GM12878 (cell line): ENCODE results near the gene ATXN7L1. TPM values are rescaled to one million over a fixed set of nuclear protein-coding genes. Genes with fewer than 3 reads are reported as not detected.

Source experiments
- ATAC-seq: fragments of 200-7000 bp; cut with Tn5 transposase; 3 replicates; pipeline ENCODE4 v1.9.1; 2020; ENCODE audit warnings: mild to moderate bottlenecking, moderate library complexity
- BruUV-seq: library from RNA; stranded (reverse); fragments of 400-500 nt; replicated peaks from 2 replicates; lab custom pipeline; 2021; lab: Mats Ljungman, UMichigan
- CTCF ChIA-PET: fragments of 300-600 bp; sonication (Branson Sonifier 250); formaldehyde crosslinking; extraction: SDS; loops from one replicate; lab custom pipeline; 2021; ENCODE audit warnings: inconsistent platforms; lab: Yijun Ruan, JAX
- POLR2A ChIA-PET: fragments of 350-600 bp; formaldehyde crosslinking; extraction: SDS; loops from one replicate; lab custom pipeline; 2021; ENCODE audit warnings: inconsistent platforms; lab: Charles Lee
- RAD21 ChIA-PET: fragments of 300-600 bp; sonication (Branson Sonifier 250); formaldehyde crosslinking; loops from one replicate; lab custom pipeline; 2023; ENCODE audit warnings: antibody characterized with exemption; ENCODE audit not compliant: unreplicated experiment; lab: Charles Lee
- SMC1A ChIA-PET: fragments of 300-600 bp; sonication (Branson Sonifier 250); formaldehyde crosslinking; loops from one replicate; lab custom pipeline; 2023; ENCODE audit not compliant: unreplicated experiment, uncharacterized antibody; lab: Charles Lee
- DNase-seq: peaks from one replicate; pipeline ENCODE4 v3.0.0-alpha.2; 2011; ENCODE audit warnings: low read depth, low spot score
- FAIRE-seq: peaks from 3 replicates; lab custom pipeline; 2011; peaks lifted over from hg19 to GRCh38; lab: Jason Lieb, UNC
- H2AFZ ChIP-seq: 2 replicates; pipeline ENCODE4 v1.6.0; 2011; ENCODE audit warnings: low read depth, low read length, control low read depth; ENCODE audit not compliant: control insufficient read depth
- H3K27ac ChIP-seq: 2 replicates; pipeline ENCODE4 v1.5.1; 2011; ENCODE audit warnings: control low read depth; ENCODE audit not compliant: control insufficient read depth, insufficient read depth
- H3K27me3 ChIP-seq, 2 experiments: replicated peaks in 1 of 2; 2 replicates each; pipeline versions ENCODE4 v1.6.0 to v1.6.1; 2011; ENCODE audit warnings: low read length in 1 of 2; ENCODE audit not compliant: control insufficient read depth in 2 of 2, insufficient read depth in 2 of 2
- H3K36me3 ChIP-seq, 2 experiments: 2 replicates each; pipeline ENCODE4 v1.5.1; 2011; ENCODE audit warnings: low read length in 1 of 2; ENCODE audit not compliant: control insufficient read depth in 2 of 2, insufficient read depth in 2 of 2
- H3K4me1 ChIP-seq: 2 replicates; pipeline ENCODE4 v1.6.1; 2011; ENCODE audit warnings: mild to moderate bottlenecking, low read length, moderate library complexity, mixed read lengths; ENCODE audit not compliant: control insufficient read depth, insufficient read depth
- H3K4me2 ChIP-seq: 2 replicates; pipeline ENCODE4 v1.6.0; 2011; ENCODE audit warnings: control low read depth; ENCODE audit not compliant: control insufficient read depth, insufficient read depth
- H3K4me3 ChIP-seq: fragments of 200-600 bp; sonication (generic); 2 replicates; pipeline ENCODE4 v1.5.1; 2016
- H3K79me2 ChIP-seq: 2 replicates; pipeline ENCODE4 v1.6.0; 2011; ENCODE audit warnings: low read length; ENCODE audit not compliant: control insufficient read depth, insufficient read depth
- H3K9ac ChIP-seq: 2 replicates; pipeline ENCODE4 v1.8.0; 2011; ENCODE audit warnings: low read length, control low read depth, mixed read lengths; ENCODE audit not compliant: control insufficient read depth, insufficient read depth
- H3K9me3 ChIP-seq: replicated peaks from 3 replicates; pipeline ENCODE4 v1.5.1; 2011; ENCODE audit warnings: mild to moderate bottlenecking, low read length; ENCODE audit not compliant: control insufficient read depth, insufficient read depth
- H4K20me1 ChIP-seq: 2 replicates; pipeline ENCODE4 v1.6.0; 2011; ENCODE audit not compliant: control insufficient read depth, insufficient read depth
- CHD4 ChIP-seq: fragments of 200-600 bp; sonication (generic); IDR thresholded peaks from 2 replicates; pipeline ENCODE4 v1.6.1; 2016; ENCODE audit warnings: mild to moderate bottlenecking
- HDGF ChIP-seq: fragments of 450-650 bp; IDR thresholded peaks from 2 replicates; pipeline ENCODE4 v1.6.1; 2016; ENCODE audit warnings: antibody characterized with exemption
- KAT2A ChIP-seq: conservative IDR thresholded peaks from 2 replicates; pipeline ENCODE4 v1.6.1; 2011; ENCODE audit warnings: low read depth, low read length; ENCODE audit not compliant: control insufficient read depth
- KDM1A ChIP-seq: fragments of 200-600 bp; sonication (generic); IDR thresholded peaks from 2 replicates; pipeline ENCODE4 v1.6.1; 2016; ENCODE audit warnings: borderline replicate concordance
- NR2C1 ChIP-seq: fragments of 450-650 bp; IDR thresholded peaks from 2 replicates; pipeline ENCODE4 v1.6.1; 2017; ENCODE audit warnings: antibody characterized with exemption, mild to moderate bottlenecking, moderate library complexity
- POU2F2 ChIP-seq: IDR thresholded peaks from 3 replicates; pipeline ENCODE4 v1.6.1; 2011; ENCODE audit warnings: low read depth, mild to moderate bottlenecking, low read length, borderline replicate concordance
- SIX5 ChIP-seq: IDR thresholded peaks from 2 replicates; pipeline ENCODE4 v1.6.1; 2011; ENCODE audit warnings: mild to moderate bottlenecking, low read depth, low read length, moderate library complexity; ENCODE audit not compliant: severe bottlenecking
- STAT3 ChIP-seq: IDR thresholded peaks from 2 replicates; pipeline ENCODE4 v1.6.1; 2011; ENCODE audit warnings: low read depth, low read length, improper control_type of control experiment
- TAF1 ChIP-seq: IDR thresholded peaks from 2 replicates; pipeline ENCODE4 v1.6.1; 2011; ENCODE audit warnings: mild to moderate bottlenecking, low read depth, low read length, borderline replicate concordance
- TCF12 ChIP-seq: IDR thresholded peaks from 2 replicates; pipeline ENCODE4 v1.6.1; 2011; ENCODE audit warnings: low read depth, mild to moderate bottlenecking, low read length
- ZNF274 ChIP-seq: IDR thresholded peaks from one replicate; pipeline ENCODE4 v1.8.0; 2011; ENCODE audit not compliant: insufficient read length, insufficient read depth
- ZZZ3 ChIP-seq: IDR thresholded peaks from 2 replicates; pipeline ENCODE4 v1.6.1; 2011; ENCODE audit warnings: low read depth; ENCODE audit not compliant: control insufficient read depth, insufficient read length
- WGBS: methylation state at CpG from one replicate; pipeline ENCODE4 v1.1.6; 2016; ENCODE audit warnings: low lambda C conversion rate; ENCODE audit not compliant: insufficient replicate concordance, insufficient coverage; ENCODE audit errors: missing lambda C conversion rate; 5-methylcytosine and 5-hydroxymethylcytosine counted together
- in situ Hi-C: fragments of 300-500 bp; cut with MboI; formaldehyde crosslinking; loops from 9 replicates; pipeline ENCODE4 v1.14.3; 2018; ENCODE audit warnings: mixed read lengths
- intact Hi-C: fragments of 100-400 bp; cut with micrococcal nuclease; formaldehyde crosslinking; loops from one replicate; pipeline ENCODE4 v1.14.2; 2022; ENCODE audit not compliant: unreplicated experiment
- polyA plus RNA-seq, 11 experiments: library from polyadenylated mRNA; depleted of rRNA in 4 of 11; unstranded in 6 of 11; stranded (reverse) in 5 of 11; fragments of >200 nt; fragmentation: Nextera tagmentation in 4 of 11; fragmentation: Illumina TruSeq in 1 of 11; extraction: Ambion mirVana in 4 of 11; extraction: Trizol in 1 of 11; gene quantifications; 1 replicate in 1 of 11; 2 replicates in 10 of 11; pipeline versions ENCODE4 v1.2.1 to v1.2.3, GENCODE V29; 2011 to 2016; ENCODE audit warnings: inconsistent platforms in 2 of 11, missing spikeins in 2 of 11, low read depth in 1 of 11
- total RNA-seq, 4 experiments: library from RNA; depleted of rRNA in 3 of 4; stranded (reverse); fragments of >200 nt in 3 of 4; fragmentation: Illumina TruSeq in 1 of 4; extraction: Trizol in 1 of 4; gene quantifications; 2 replicates each; pipeline versions ENCODE4 v1.2.1 to v1.2.3, GENCODE V29; 2013 to 2021
- TF ChIP-seq, protein P1 (sequence below): fragments of 450-650 bp; IDR thresholded peaks from 2 replicates; pipeline ENCODE4 v1.6.1; 2014; ENCODE audit warnings: mild to moderate bottlenecking
- TF ChIP-seq, protein P2 (sequence below): IDR thresholded peaks from 2 replicates; pipeline ENCODE4 v1.6.1; 2012; ENCODE audit warnings: low read length, inconsistent platforms

The ATXN7L1 gene
- total and polyA plus RNA-seq, 10 of the 15 experiments (the other 5 are each of a cell fraction or from before 2014, with no cell fraction given) = 0.40 to 2.9 (median 1.2) TPM

DNA sequence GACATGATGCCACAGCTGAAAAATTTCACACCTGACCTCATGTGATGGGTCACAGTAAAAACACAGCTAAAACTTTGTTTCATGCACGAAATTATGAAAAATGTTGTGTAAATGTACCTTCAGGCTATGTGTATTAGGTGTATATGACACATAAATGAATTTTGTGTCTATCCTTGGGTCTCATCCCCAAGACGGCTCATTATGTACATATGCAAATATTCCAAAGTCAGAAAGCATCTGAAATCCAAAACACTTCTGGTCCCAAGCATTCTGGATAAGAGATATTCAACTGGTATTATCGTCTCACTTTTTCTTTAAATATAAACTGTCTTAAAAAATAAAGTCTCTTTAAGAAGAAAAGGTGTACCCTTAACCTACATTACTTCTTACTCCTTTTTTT is 145.4 kb downstream of the ATXN7L1 start:
- intact Hi-C loops (no loop called here), in situ Hi-C loops (no loop called here)
- Histone ChIP-seq H3K4me3 (no peak overlapping the region), H3K9me3 (no peaks in the 10 kb centered on the region), H3K9ac (no peak overlapping the region), H3K36me3 (no peaks in the 10 kb centered on the region), H2AFZ (no peak overlapping the region), H4K20me1 (no peaks in the 10 kb centered on the region), H3K27me3 (peaks cover 0 to 2% of the 10 kb centered on the region in 2 experiments; a peak in 2 of 4 replicates), H3K79me2 (no peaks in the 10 kb centered on the region), H3K27ac (no peak overlapping the region), H3K4me1 (no peaks in the 10 kb centered on the region), H3K4me2 (no peak overlapping the region)
- ChIA-PET CTCF (interaction anchor here (0.7 kb wide), 1 partner anchor 85 kb away, joined by 3 read pairs; no protein-coding TSS in a partner anchor), SMC1A (no interaction called here), RAD21 (no interaction called here), POLR2A (no interaction called here)
- no TSS peak for BruUV-seq
- WGBS = 29% methylated on average over 3 of the region's 3 CpGs
- TF ChIP-seq TAF1 (no peak), KAT2A (no peak), CHD4 (no peak), KDM1A (no peak), SIX5 (no peak), POU2F2 (no peak), NR2C1 (no peak), HDGF (no peak)
- no peak for ATAC-seq
- no peak for FAIRE-seq
- no peak for DNase-seq

DNA sequence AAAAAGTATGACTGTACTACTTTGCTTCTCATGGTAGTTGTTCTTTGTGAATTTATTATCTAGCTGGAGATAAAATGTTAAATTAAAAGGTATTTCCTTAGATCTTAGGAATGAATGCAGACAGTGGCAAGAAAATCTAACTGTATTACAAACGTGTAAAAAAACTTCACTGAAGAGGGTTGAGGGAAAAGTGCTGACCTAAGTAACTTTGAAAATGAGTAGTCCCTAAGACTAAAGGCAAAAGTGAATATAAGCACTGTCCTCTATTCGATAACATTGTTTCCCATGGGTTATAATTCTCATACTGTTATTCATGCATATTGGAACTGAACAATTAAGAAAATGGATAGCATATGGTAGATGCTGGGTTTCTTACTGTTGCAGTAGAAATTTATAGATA is 148.4 kb downstream of the ATXN7L1 start:
- CTCF ChIA-PET = interaction anchor here (1.2 kb wide), 1 partner anchor 75 kb away, joined by 3 read pairs; no protein-coding TSS in a partner anchor

More for the DNA sequence above, 148.4 kb downstream of the ATXN7L1 start:
- Histone ChIP-seq H3K4me3 (no peak overlapping the region), H3K27me3 (peaks cover 0 to 2% of the 10 kb centered on the region in 2 experiments; a peak in 2 of 4 replicates), H2AFZ (no peak overlapping the region), H3K4me1 (no peaks in the 10 kb centered on the region), H3K79me2 (no peaks in the 10 kb centered on the region), H4K20me1 (no peaks in the 10 kb centered on the region), H3K27ac (no peak overlapping the region), H3K4me2 (no peak overlapping the region), H3K9ac (no peak overlapping the region), H3K36me3 (no peaks in the 10 kb centered on the region), H3K9me3 (no peaks in the 10 kb centered on the region)
- 10% methylated on average over 2 of the region's 2 CpGs for WGBS
- RAD21 ChIA-PET = interaction anchor here (1.0 kb wide), 1 partner anchor 71 kb away, joined by 4 read pairs; no protein-coding TSS in a partner anchor
- no TSS peak for BruUV-seq
- intact Hi-C loops = no loop called here
- no peak for DNase-seq
- FAIRE-seq = no peak
- SMC1A ChIA-PET = no interaction called here
- POLR2A ChIA-PET = no interaction called here
- in situ Hi-C loops = no loop called here
- ATAC-seq = no peak
- no peak for TF ChIP-seq ZNF274
- no peak for TF ChIP-seq TCF12
- TF ChIP-seq, protein P1, sequence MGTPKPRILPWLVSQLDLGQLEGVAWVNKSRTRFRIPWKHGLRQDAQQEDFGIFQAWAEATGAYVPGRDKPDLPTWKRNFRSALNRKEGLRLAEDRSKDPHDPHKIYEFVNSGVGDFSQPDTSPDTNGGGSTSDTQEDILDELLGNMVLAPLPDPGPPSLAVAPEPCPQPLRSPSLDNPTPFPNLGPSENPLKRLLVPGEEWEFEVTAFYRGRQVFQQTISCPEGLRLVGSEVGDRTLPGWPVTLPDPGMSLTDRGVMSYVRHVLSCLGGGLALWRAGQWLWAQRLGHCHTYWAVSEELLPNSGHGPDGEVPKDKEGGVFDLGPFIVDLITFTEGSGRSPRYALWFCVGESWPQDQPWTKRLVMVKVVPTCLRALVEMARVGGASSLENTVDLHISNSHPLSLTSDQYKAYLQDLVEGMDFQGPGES = no peak
- no peak for TF ChIP-seq STAT3
- TF ChIP-seq, protein P2, sequence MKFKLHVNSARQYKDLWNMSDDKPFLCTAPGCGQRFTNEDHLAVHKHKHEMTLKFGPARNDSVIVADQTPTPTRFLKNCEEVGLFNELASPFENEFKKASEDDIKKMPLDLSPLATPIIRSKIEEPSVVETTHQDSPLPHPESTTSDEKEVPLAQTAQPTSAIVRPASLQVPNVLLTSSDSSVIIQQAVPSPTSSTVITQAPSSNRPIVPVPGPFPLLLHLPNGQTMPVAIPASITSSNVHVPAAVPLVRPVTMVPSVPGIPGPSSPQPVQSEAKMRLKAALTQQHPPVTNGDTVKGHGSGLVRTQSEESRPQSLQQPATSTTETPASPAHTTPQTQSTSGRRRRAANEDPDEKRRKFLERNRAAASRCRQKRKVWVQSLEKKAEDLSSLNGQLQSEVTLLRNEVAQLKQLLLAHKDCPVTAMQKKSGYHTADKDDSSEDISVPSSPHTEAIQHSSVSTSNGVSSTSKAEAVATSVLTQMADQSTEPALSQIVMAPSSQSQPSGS = no peak
- no peak for TF ChIP-seq ZZZ3
- TF ChIP-seq, all 136 proteins: peak for 0
